GM23248 (cell line): Measurements from ENCODE around the gene FRAS1.

Source experiments
- EZH2 ChIP-seq: fragments of 200-600 bp; sonication (generic); IDR thresholded peaks from 2 replicates; pipeline ENCODE4 v1.6.1; 2018; ENCODE audit warnings: antibody characterized with exemption, mild to moderate bottlenecking; ENCODE audit not compliant: insufficient read depth, poor library complexity, severe bottlenecking
- EZH2phosphoT487 ChIP-seq: fragments of 200-600 bp; sonication (generic); IDR thresholded peaks from 2 replicates; pipeline ENCODE4 v1.6.1; 2018; ENCODE audit warnings: antibody characterized with exemption, moderate library complexity, mild to moderate bottlenecking, low read depth; ENCODE audit not compliant: insufficient read depth

GRCh38 chr4:78165758-78166157 lies 108.6 kb downstream of the FRAS1 start:
- no peak for TF ChIP-seq EZH2phosphoT487
- TF ChIP-seq EZH2: no peak
